Stimulated activated CD4-positive, alpha-beta T cell treated with anti-CD3 and anti-CD28 coated beads, Interleukin-1b, Interleukin-23, amount 100 ng/mL, for 1 hour (primary cell): ENCODE data around the gene DDX56.

Source experiments
- DNase-seq, 2 donors: peaks; one replicate each; pipeline ENCODE4 v3.0.0-alpha.2; 2020; ENCODE audit warnings: low read depth in 2 of 2

Gene DDX56

GRCh38 chr7:44595934-44596635, 22.4 kb upstream of the DDX56 start:
- DNase-seq: no peak

GRCh38 chr7:44590910-44591309, 17.2 kb upstream of the DDX56 start:
- no peak for DNase-seq

GRCh38 chr7:44587843-44588711, 14.4 kb upstream of the DDX56 start:
- no peak for DNase-seq

- DNase-seq: no peak
Observed at GRCh38 chr7:44583146-44583865, 9.6 kb upstream of the DDX56 start.

- DNase-seq: peak; percentile 100
Observed at GRCh38 chr7:44581879-44582603, 8.3 kb upstream of the DDX56 start, which contains the start of gene TMED4. Gene TMED4 (minus strand): TSS chr7:44582231. CDS start chr7:44582206, 25 bp downstream.

GRCh38 chr7:44580945-44581878, 7.5 kb upstream of the DDX56 start:
- DNase-seq: no peak

GRCh38 chr7:44576228-44576627, 2.5 kb upstream of the DDX56 start:
- DNase-seq: no peak

- no peak for DNase-seq
Observed at GRCh38 chr7:44575054-44575453, 1.3 kb upstream of the DDX56 start.

- DNase-seq: no peak
Observed at GRCh38 chr7:44574287-44574872, 672 bp upstream of the DDX56 start.

- DNase-seq: no peak
Observed at GRCh38 chr7:44572771-44573170, 937 bp downstream of the DDX56 start.

GRCh38 chr7:44569959-44570358, 3.7 kb downstream of the DDX56 start:
- DNase-seq: no peak

- DNase-seq: no peak
Observed at GRCh38 chr7:44568771-44569560, 4.7 kb downstream of the DDX56 start.

GRCh38 chr7:44567884-44568283, 5.8 kb downstream of the DDX56 start:
- DNase-seq: no peak

- no peak for DNase-seq
Observed at GRCh38 chr7:44566680-44567079, 7.0 kb downstream of the DDX56 start.

- DNase-seq: no peak
Observed at GRCh38 chr7:44565795-44566559, 7.7 kb downstream of the DDX56 start.

- DNase-seq: no peak
Observed at GRCh38 chr7:44565097-44565794, 8.5 kb downstream of the DDX56 start.

- DNase-seq: no peak
Observed at GRCh38 chr7:44564606-44565005, 9.1 kb downstream of the DDX56 start.

- no peak for DNase-seq
Observed at GRCh38 chr7:44563171-44563679, 10.5 kb downstream of the DDX56 start.
